Fibroblast of skin of left quadriceps (primary cell): ENCODE data around the gene TENM4.
A peak's percentile ranks its signal among the peaks of the same experiment; 100 is the strongest.

Source experiments
- DNase-seq, 2 experiments: peaks; one replicate each; pipeline ENCODE4 v3.0.0-alpha.2; 2013; ENCODE audit warnings: low read depth in 2 of 2

Gene TENM4

DNA sequence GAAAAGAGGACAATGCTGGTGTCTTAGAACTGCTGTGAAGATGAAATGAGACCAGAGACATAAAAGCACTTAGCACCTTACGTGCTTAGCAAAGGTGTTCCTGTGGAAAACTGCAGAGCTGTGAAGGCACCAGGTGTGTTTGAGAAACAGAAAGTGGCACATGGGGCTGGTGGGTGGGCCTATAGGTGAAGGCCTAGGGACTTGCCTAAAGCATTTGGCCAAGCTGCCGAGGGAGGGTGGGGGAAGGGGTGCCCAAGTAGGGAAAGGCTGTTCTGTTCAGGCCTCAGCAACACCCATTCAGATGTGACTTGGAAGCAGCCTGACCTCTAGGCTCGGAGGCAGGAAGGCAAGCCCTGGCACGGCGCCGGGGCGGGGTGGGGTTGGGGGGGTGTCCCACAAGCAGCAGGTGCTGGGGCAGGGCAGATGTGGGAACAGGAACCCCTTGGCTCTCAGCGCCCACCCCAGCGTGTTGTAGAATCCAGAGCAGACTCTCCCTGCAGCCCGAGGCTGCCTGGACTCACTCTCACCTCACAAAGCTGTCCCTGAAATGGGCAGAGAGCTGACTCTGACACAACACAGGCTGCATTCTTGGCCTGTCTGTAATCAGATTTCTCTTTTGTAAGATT lies 499.5 kb downstream of the TENM4 start:
- no peak for DNase-seq

DNA sequence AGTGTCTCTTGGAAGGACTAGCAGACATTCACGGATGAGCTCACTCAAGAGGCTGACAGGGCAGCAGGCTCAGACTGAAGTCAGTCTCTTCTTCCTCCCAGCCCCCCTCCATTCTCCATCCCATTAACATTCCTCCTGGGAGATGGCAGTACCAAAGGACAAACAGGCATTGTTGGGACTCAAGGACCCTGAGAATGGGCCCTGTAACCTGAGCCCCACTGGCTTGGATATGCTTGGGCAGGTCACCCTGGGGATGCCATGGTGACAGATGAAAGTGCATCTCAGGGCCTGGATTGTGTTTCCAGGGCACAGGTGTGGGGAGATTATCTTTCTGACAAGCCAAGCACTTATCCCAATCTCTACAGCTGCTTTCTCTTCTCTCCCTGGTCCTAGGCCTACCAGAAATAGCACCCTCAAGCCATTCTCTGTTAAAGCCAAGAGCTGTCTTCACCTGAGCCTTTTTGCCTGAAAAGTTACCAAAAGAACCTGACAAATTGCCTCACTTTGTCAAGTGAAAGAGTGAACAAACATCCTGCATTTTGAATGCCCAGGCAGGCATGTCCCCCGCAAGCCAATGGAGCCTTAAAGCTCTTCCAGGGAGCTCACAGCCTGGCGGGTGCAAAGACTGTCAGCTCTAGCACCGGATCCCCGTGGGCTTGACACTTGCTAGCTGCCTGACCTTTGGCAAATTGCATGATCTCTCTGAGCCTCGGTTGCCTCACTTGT lies 500.2 kb downstream of the TENM4 start:
- no peak for DNase-seq

DNA sequence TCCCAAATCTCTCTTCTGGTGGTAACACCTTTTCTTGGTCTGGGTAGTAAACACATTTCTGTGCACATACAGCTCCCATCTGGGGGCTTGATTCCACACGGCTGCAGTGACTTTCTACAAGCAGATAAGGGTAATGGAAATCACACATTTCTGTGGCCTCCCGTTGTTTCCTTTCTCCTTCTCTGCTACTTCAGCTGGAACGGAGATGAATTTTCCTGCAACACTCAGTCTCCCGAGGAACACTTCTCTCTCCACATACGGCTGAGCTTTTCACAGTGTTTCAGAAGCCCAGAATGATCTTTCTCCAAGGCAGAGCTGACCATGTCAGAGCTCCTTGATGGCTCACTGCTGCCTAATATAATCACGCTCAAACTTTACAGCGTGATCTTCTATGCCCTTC lies 501.9 kb downstream of the TENM4 start:
- no peak for DNase-seq

DNA sequence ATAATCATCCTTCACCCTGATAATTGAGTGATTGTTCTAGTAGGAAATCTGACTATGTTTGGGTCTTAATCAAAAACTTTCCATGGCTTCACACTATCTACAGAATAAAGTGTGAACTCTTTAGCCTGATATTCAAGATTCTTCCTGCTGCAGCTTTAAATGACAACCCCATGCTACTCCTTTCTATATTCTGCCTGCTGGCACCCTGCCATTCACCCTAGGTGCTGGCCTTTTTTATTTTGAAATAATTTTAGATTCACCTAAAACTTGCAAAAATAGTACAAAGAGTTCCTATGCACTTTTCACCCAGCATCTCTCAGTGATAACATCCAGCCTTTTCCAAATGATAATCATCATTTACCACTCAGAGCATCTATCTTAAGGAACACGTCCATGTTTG lies 502.8 kb downstream of the TENM4 start:
- no peak for DNase-seq

DNA sequence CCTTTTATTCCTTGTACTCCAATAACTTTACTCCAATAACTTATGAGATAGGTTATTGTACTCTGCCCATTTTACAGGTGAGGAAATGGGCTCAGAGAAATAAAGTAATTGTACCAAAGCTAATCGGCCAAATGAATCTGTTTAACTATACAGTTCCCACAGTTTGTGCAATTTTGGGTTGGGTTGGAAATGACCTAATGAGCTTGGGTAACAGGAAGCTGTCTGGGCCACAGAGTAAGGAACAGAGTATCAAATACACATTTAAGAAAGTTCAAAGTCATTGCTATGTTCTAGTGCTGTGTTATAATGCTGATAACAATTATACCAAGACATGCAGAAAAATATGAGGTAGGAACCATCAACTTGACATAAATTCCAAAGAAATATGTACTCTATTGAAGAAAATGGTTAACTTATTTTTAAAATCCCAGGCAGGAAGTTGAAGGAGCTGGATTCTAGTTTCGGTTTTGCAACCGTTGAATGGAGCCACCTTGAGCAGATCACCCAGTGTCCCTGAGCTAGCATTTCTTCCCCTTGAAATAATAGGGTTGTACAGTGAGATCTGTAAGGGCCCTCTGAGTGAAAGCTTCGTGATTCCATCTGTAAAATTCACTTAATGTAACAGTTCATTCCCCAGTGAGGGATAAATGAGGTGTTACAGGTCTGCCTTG lies 505.3 kb downstream of the TENM4 start:
- no peak for DNase-seq

DNA sequence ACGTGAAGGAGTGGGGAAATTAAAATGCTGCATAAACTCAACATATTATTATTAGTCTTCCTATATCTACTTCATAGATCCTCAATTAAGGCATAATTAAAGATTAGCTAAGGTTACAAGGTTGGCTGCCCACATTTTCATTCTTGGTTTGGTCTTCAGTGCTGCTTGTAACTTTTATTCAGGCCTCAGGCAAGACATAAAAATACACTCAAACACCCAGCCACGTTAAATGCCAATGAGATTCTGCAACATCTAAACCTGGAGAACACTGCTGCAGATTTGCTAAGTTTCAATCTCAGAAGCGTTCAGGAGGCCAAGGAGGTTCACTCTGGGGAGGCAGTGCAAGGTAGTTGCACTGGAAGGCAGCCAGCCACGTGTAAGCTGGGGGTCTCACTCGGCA lies 507.5 kb downstream of the TENM4 start:
- no peak for DNase-seq

DNA sequence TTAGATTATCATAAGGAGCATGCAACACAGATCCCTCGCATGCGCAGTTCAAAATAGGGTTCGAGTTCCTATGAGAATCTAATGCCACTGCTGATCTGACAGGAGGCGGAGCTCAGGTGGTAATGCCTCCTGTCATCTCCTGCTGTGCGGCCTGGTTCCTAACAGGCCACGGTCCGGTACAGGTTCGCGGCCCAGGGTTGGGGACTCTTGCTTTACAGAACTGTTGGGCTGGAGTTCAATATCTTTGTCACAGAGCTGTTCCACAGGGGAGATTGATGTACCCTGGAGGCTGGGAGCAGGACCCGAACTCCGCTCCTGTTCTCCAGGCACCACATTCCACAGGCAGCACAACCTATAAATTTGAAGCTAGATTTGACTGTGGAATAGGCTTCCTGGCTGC lies 508.1 kb downstream of the TENM4 start:
- DNase-seq: no peak

DNA sequence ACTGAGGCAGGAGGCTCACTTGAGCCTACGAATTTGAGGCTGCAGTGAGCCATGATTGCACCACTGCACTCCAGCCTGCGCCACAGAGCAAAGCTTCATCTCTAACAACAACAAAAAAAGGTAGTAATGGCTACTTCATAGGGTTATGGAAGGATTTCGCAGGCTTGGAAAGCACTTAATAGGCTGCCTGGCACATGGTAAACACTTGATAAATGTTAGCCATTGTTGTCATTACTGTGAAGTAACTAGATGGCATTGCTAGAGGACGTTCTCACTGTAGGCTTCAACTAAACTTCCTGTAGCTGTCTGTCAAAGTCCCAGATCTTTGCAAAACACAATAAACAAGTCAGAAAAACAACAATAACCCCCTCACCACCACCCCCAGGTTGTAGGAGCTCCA lies 508.9 kb downstream of the TENM4 start:
- no peak for DNase-seq

DNA sequence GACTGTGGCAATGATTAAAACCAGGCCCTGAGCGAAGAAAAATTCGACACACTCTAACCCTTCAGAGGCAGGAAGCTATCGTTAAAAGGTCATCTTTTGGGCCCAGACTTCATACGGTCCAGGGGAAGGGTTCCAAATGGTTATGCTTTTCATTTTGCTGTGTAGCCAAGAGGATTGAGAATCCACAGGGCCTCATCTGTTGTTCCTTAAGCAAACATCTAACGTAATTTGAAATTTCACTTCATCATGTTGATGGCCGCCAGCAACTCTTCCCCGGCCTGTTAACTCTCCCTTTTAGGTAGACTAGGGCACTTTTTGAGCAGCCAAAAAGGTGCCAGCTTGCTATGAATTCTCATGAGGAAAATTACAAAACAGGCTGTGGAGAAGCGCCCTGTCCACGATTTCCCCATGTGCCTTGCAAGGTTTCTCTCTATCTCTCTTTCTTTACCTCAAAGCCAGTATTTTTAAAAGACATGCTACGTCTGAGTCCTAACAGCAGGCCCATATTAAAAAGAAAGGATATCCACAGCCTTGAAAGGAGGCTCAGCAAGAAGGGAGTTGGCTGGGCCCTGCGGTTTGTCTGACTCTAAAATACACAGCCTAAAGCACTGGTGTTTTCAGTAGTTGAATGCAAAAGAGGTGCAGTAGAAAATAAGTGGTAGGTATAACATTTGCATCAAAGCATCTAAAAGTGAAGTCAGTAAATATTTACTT lies 509.9 kb downstream of the TENM4 start:
- no peak for DNase-seq

DNA sequence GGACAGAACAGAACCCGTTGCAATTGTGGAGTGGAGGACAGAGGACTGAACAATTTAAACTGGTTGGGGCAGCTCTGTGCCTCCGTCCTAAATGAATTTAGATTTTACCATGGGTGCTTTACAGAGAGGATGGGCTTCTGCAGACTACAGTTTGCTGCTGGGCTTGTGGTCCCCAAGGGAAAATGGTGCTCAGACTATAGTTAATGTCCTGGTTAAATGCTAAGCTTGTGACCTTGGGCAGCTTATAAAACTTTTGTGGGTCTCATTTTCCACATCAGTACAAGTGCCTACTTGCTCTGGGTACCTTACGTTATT lies 511.0 kb downstream of the TENM4 start:
- no peak for DNase-seq

DNA sequence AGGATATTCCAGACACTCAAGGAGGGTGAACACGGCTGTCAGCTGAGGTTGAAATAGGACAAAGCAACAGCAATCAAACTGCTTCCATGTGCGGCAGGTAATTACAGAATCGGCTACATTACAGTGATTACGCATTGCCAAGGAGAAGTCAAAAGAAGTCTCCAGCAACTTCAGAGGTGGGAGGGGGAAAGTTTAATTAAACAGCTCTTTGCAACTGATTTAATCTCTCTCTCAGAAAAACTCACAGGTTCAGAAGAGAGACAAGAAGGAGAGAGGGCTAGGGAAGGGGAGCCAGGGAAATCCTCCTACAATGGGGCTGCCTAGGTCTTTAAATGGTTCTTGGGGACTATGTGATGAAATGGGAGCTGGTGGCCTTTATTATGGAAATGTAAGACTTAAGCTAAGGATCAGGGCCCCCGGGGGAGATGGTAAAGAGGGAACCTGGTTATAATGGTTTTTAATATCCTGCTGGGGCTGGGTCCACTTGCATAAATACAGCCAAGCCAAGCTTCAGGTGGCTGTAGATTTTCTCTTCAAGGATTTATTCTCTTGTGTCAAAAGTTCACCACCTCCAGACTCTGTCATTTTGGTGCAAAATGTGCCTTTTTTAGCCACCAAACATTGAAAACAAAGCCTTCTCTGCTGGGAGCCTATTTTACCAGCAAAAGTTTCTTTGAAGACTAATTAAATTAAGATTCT lies 511.5 kb downstream of the TENM4 start:
- no peak for DNase-seq

DNA sequence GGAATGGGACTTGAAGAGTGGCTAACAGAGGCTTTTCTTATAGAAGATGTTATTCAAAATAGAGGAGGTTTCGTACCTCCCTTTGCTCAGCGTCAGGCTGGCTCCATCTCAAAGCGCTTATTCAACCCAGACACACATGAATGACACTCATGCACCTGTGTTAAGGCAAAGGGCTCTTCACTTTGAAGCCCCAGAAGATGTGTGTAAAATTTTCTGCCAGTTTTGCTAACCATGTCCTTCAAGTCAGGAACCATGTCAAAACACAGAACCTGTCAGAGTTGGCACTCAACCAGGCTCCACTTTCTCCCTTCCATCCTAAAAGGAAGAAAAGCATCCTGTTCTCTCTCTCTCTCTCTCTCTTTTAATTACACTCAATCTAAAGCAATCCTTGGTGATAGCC lies 513.3 kb downstream of the TENM4 start:
- no peak for DNase-seq

DNA sequence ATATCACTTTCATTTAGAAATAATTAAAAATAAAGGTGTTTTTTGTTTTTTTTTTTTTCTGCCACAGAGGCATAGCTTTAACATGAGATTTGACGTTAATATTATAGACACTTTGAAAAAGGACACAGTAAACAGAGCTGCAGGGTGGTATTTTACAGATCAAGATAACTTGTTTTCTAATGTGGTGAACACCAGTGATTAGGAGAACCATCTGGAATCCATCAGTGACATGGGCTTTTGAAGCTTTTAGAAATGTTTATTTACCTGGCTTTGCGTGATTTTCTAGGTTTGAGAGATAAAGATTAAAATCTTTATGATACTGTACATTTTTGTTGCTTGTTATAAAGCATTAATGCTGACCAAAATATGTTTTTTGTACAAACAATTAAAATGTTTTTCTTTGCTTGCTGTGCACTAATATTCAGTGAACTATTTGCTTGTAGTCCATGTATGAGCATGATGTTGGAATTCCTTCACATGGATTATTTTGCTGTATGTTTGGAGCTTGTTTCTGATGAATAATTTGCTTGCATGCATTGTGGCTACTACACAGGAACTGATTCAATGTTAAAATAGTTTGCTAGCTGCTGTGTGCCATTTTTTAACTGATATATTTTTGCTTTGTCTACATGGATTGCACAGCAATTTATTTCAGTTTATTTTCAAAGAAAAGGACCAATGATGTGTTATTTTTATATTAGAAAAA lies 514.0 kb downstream of the TENM4 start:
- peak in 1 of 2 experiments; percentile 11 for DNase-seq

DNA sequence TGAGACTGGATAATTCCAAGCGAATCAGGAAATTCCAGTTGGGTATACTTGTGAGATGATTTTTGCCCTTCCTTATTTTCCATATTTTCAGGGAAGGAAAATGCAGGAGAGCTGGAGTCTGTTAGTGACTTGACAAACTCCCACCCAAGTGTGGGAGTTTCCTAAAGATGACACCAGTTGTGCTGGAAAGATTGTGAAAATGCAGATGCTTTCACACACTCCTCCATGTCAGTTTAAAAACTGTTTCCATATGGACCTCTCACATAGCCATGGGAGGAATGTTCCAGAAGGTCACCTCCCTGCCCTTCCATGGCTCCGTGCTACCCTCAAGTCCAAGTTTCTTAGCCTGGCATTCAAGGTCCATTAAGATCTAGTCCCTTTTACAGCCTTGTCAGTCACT lies 515.4 kb downstream of the TENM4 start:
- no peak for DNase-seq

DNA sequence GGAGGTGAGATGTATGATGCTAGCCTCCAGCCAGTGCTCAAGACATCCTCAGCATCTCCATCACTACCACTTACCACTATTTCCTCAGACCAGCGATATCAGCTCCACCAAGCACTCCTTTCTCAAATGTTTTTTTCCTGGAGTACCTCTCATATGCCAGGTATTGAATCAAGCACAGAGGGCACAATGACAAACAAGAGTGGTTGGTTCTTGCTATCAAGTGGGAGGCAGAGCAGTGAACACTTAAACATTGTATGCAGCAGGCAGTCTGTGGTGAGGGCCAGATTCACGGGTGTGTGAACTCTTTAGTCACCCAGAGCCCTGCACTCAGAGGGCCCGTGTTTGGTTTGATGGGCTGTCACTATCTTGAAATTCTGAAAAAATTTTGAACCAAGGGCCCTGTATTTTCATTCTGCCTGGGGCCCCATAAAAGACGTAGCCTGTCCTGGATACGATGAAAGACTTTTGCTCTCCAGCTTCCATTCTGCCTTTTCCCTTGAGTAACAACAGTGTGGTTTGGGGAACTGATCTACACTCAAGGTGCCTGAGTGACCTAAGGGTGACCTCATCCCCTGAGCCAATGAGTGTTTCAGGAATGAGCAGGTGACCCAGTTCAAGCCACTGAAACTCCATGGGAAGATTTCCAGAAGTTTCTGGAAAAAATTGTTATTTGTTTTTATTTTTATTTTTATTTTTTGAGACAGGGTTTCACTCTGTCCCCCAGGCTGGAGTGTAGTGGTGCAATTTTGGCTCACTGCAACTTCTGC lies 517.8 kb downstream of the TENM4 start:
- DNase-seq: no peak

DNA sequence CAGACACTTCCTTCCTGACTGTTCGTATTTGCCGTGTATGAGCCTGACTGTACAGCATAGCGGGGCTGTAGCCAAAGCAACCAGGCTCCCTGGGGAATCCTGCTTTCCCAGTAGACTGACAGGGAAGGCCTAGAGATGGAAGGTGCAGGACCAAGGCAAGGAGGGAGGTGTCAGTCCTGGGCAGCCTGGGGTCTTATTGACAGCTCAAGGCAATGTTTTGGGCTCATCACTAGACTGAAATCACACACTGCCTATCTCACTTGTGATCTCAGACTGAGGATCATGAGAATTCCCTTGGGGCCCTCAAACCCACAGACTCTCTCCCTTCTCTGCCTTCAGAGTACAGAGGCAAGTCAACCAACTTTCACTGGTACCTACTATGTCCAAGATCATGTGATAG lies 519.3 kb downstream of the TENM4 start:
- DNase-seq: no peak

DNA sequence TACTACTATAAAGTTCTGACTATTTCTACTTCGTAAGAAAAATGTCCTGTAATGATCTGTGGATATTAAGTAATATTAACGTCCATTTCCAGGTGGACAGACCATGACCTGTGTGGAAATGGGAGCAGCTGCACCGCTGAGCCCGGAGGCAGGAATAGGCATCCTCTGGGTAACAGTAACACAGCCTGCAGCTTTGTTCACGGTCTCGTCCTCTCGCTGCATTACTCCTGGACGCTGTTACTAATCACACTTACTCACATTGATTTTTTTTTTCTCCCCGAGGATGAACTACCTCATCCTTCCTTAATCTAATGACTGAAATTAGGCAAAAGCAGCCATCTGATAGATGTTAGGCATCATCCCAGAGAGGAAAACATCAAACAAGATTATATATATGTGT lies 520.5 kb downstream of the TENM4 start:
- DNase-seq: no peak

DNA sequence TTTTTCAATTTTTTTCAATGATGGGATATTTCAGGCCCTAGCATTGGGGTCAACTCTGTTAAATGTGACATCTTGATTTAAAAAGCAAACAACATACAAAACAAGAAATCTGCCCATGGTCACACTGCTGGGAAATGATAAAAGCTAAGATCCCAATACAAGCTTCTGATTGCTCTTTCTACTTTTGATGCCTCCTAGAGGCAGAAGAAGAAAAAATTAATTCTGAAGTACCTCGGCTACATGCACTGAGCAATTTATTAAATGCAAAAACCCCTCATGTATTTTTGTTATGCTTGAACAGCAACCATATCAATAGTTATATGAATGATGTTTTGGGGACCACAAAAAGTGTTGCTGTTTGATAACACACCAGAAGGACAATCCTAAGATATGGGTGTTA lies 524.1 kb downstream of the TENM4 start:
- DNase-seq: no peak

DNA sequence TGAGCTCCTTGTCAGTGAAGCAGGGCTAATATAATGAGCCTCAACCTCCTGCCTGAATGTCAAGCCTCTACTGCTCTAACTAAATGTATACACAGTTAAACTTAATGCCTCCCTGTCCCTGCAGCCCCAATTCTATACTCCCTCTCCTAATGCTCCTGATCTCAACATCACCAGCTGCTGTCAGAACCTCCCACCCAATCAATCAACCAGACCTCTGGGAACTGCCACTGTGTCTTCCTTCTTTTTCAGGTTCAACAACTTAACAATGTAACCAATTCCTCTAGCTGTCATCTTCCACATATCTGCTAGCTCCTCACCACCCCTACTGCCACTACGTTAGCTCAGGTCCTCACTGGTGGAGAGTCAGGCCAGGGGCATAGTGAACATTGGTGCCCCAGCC lies 526.3 kb downstream of the TENM4 start:
- DNase-seq: no peak

DNA sequence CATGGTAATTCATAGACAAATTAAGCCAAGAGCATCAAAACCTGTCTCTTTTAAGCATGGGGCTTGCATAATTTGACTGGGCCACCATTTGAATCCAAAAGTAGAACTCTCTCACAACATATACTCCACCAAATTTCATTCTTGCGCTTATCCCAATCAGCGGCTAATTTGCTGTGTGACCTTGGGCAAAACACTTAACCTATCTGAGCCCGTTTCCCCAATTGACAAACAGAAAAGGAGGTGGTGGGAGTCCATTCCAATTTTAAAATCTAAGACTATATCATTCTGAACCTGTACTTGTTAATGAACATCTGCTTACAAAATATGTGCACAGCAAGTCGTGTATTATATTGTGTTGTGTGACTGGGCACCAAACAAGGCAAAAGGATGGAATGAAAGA lies 528.1 kb downstream of the TENM4 start:
- DNase-seq: no peak

DNA sequence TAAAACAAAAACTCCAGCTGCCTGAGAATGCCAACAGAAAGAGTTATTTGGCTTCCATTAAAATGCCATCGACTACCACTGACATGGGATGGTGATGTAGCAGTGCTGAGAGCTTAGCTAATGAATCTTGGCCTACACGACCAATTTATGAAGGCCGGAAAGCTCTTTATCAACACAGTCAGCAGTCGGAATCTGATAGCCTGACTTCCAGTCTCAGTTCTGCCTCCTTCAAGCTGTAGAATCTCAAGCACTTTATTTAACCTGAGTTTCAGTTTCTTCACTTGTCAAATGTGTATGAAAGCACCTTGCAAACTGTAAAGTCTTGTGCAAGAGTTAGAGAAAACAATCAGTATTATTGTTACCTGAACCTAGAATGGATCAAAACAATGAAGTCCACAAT lies 530.5 kb downstream of the TENM4 start:
- no peak for DNase-seq
